AG10803 (cell line): ENCODE data around the gene GDF9.

Experiments
- DNase-seq: peaks from one replicate; pipeline ENCODE4 v3.0.0; 2010; ENCODE audit warnings: low read depth
- H3K4me3 ChIP-seq: 2 replicates; pipeline ENCODE4 v1.5.1; 2011; ENCODE audit warnings: mild to moderate bottlenecking, low read length, control low read depth
- TF ChIP-seq, protein P1 (sequence below): conservative IDR thresholded peaks from 2 replicates; pipeline ENCODE4 v1.5.1; 2011; ENCODE audit warnings: mild to moderate bottlenecking, low read length, control low read depth, inconsistent platforms

GDF9 gene, protein sequence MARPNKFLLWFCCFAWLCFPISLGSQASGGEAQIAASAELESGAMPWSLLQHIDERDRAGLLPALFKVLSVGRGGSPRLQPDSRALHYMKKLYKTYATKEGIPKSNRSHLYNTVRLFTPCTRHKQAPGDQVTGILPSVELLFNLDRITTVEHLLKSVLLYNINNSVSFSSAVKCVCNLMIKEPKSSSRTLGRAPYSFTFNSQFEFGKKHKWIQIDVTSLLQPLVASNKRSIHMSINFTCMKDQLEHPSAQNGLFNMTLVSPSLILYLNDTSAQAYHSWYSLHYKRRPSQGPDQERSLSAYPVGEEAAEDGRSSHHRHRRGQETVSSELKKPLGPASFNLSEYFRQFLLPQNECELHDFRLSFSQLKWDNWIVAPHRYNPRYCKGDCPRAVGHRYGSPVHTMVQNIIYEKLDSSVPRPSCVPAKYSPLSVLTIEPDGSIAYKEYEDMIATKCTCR

DNA sequence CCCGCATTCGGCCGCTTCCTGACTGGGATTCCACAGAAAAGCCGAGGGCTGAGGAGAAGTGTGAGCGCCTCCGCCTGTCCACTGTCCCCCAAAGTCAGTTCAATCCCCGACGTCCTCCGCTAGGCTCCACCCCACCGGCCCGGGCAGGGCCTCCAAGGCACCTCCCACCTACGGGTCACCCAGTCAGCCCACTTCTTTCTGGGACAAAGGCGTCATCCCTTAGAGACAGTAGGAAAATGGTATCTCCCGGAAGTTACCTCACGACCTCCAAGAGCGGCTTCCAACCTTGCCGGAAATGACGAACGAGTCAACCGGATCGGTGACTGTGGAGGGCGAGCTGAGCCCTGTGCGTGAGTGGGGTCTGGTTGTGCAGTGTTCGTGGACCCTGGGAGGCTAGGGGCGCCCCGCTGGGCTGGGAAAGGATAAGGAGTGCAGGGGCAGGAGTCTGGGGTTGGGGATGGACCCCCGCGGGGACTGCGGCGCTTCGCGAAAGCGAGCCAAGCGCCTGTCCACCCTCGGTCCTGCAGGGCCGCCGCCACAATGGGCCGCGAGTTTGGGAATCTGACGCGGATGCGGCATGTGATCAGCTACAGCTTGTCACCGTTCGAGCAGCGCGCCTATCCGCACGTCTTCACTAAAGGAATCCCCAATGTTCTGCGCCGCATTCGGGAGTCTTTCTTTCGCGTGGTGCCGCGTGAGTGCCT is at the start of gene GDF9, which contains the start of gene UQCRQ:
TSS of gene GDF9 (minus strand) at position 128 of the 704 bp plus-strand sequence. CDS start 1,936 bp downstream, outside the sequence.
TSS of gene UQCRQ (plus strand) at position 301 of the 704 bp plus-strand sequence. CDS start at position 541, 240 bp downstream.
- H3K4me3 ChIP-seq: peak within 1 kb of the TSS; percentile 94
- DNase-seq: peak; percentile 100
- TF ChIP-seq, protein P1, sequence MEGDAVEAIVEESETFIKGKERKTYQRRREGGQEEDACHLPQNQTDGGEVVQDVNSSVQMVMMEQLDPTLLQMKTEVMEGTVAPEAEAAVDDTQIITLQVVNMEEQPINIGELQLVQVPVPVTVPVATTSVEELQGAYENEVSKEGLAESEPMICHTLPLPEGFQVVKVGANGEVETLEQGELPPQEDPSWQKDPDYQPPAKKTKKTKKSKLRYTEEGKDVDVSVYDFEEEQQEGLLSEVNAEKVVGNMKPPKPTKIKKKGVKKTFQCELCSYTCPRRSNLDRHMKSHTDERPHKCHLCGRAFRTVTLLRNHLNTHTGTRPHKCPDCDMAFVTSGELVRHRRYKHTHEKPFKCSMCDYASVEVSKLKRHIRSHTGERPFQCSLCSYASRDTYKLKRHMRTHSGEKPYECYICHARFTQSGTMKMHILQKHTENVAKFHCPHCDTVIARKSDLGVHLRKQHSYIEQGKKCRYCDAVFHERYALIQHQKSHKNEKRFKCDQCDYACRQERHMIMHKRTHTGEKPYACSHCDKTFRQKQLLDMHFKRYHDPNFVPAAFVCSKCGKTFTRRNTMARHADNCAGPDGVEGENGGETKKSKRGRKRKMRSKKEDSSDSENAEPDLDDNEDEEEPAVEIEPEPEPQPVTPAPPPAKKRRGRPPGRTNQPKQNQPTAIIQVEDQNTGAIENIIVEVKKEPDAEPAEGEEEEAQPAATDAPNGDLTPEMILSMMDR: peak; percentile 44

DNA sequence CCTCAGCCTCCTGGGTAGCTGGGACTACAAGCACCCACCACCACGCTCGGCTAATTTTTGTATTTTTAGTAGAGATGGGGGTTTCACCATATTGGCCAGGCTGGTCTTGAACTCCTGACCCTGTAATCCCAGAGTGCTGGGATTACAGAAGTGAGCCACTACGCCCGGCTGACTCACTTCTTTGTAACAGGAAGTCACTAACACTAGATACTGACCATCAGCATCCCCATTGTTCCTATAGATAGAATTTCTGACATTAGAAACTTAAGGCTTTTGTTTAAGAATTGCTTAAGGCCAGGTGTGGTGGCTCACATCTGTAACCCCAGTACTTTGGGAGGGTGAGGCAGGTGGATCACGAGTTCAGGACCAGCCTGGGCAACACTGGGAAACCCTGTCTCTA is 49.4 kb upstream of the GDF9 start:
- no peak for DNase-seq
- no peak overlapping the region for H3K4me3 ChIP-seq
- TF ChIP-seq, protein P1: no peak

DNA sequence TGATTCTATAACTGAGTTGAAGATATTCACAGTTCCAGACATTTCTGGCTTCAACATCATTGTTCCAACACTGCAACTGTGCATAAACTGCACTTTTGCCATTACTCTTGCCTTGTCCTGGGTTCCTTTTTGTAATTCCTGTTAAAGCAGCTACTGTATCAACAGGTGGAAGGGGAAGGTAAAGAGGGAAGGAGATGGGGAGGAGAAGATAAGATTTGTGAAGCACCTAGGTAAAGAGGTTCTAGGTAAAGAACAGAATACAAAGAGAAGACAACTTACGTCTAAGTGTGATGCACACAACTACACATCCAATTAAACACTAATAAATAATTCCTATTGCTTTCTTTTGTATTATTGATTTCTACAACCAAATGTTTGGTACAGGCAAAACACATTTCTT is 43.4 kb upstream of the GDF9 start:
- TF ChIP-seq, protein P1: no peak
- DNase-seq: no peak
- H3K4me3 ChIP-seq: no peak overlapping the region

DNA sequence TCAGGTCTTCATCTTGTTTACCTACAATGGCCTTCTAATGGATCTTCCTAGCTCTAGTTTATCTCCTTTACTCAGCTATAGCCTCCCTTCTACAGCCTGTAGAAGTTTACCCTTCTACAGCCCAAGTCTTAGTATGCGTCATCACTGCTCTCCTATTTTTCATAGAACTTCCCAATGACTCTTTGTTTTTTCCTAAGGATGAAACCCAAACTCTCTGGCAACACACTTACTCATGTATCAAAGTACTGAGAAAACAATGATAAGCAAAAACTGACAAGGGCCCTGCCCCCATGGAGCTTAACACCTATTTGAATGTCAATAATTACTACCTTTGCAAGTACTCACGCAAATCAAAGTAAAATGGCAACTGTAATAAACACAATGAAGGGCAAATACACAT is 40.9 kb upstream of the GDF9 start:
- H3K4me3 ChIP-seq: no peak overlapping the region
- TF ChIP-seq, protein P1: no peak

DNA sequence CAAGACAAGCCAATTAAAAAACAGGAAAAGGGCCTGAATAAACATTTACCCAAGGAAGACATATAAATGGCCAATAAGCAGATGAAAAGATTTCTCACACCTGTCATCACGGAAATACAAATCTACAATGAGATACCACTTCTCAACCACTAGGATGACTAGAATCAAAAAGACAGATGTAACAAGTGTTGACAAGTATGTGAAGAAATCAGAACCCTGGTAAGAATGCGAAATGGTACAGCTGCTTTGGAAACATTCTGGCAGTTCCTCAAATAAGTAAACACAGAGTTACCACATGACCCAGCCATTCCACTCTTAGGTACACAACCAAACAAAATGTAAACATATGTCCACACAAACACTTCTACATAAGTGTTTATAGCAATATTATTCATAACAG is 39.7 kb upstream of the GDF9 start:
- peak; percentile 62 for DNase-seq
- TF ChIP-seq, protein P1: peak; percentile 25; the same call in 1 of the 2 replicates
- H3K4me3 ChIP-seq: no peak overlapping the region

More for the DNA sequence above, 40.9 kb upstream of the GDF9 start:
- no peak for DNase-seq

DNA sequence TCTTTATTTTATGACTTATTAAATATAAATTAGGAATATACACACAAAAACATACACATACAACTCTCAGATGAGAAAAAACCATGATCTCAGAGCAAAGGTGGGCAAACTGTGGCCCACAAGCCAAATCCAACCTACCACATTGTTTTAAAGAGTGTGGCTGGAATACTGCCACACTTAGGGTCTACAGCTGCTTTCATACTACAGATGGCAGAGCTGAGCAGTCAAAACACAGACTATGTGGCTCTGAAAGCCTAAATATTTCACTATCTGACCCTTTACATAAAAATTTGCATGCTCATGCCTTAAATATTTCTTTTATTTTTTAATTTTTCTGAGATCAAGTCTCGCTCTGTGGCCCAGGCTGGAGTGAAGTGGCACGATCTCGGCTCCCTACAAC is 35.5 kb upstream of the GDF9 start:
- no peak overlapping the region for H3K4me3 ChIP-seq
- TF ChIP-seq, protein P1: no peak
- DNase-seq: no peak
